Neuron (in vitro differentiated cells): Measurements from ENCODE around the gene MLXIPL.
"Not testable (repeated sequence)": the region's sequence is repeated elsewhere in the genome, so short reads cannot be mapped to it uniquely, and the experiment has no call there.

Source experiments
- H2AFZ ChIP-seq: one replicate; pipeline ENCODE4 v1.6.1; 2013; ENCODE audit warnings: low read depth, mild to moderate bottlenecking, inconsistent platforms, low read length, moderate library complexity
- H3K27me3 ChIP-seq: one replicate; pipeline ENCODE4 v1.6.1; 2013; ENCODE audit warnings: low read length; ENCODE audit not compliant: insufficient read depth
- H3K36me3 ChIP-seq: one replicate; pipeline ENCODE4 v1.6.1; 2013; ENCODE audit warnings: low read length; ENCODE audit not compliant: insufficient read depth
- H3K4me1 ChIP-seq: one replicate; pipeline ENCODE4 v1.6.1; 2013; ENCODE audit warnings: low read length; ENCODE audit not compliant: insufficient read depth
- H3K4me3 ChIP-seq: 2 replicates; pipeline ENCODE4 v1.5.1; 2013; ENCODE audit warnings: mild to moderate bottlenecking, low read length, moderate library complexity
- H3K9me3 ChIP-seq: one replicate; pipeline ENCODE4 v1.6.1; 2013; ENCODE audit warnings: low read length

MLXIPL gene

GRCh38 chr7:73623798-73624668 lies at the start of gene MLXIPL:
Gene MLXIPL (minus strand): TSS chr7:73624522. CDS start chr7:73624492, 30 bp downstream.
- no peaks in the 10 kb centered on the region for H3K9me3 ChIP-seq
- no peaks in the 10 kb centered on the region for H3K36me3 ChIP-seq
- H3K4me3 ChIP-seq: peak within 1 kb of the TSS; percentile 40
- peaks cover 62% of the 10 kb centered on the region for H3K27me3 ChIP-seq
- H3K4me1 ChIP-seq: peaks cover 12% of the 10 kb centered on the region
- H2AFZ ChIP-seq: peak within 1 kb of the TSS; percentile 74

GRCh38 chr7:73671857-73672445 lies 47.6 kb upstream of the MLXIPL start:
- no peak overlapping the region for H3K4me3 ChIP-seq
- H3K4me1 ChIP-seq: peaks cover 9% of the 10 kb centered on the region
- H2AFZ ChIP-seq: no peak overlapping the region
- peaks cover 6% of the 10 kb centered on the region for H3K36me3 ChIP-seq
- no peaks in the 10 kb centered on the region for H3K9me3 ChIP-seq
- H3K27me3 ChIP-seq: no peaks in the 10 kb centered on the region

GRCh38 chr7:73671322-73671661 lies 47.0 kb upstream of the MLXIPL start:
- Histone ChIP-seq H3K36me3 (peaks cover 6% of the 10 kb centered on the region), H2AFZ (no peak overlapping the region), H3K27me3 (no peaks in the 10 kb centered on the region), H3K4me1 (peaks cover 9% of the 10 kb centered on the region), H3K9me3 (no peaks in the 10 kb centered on the region), H3K4me3 (no peak overlapping the region)

- no peak overlapping the region for H2AFZ ChIP-seq
- no peaks in the 10 kb centered on the region for H3K9me3 ChIP-seq
- H3K4me3 ChIP-seq: no peak overlapping the region
- H3K27me3 ChIP-seq: no peaks in the 10 kb centered on the region
- H3K36me3 ChIP-seq: peaks cover 6% of the 10 kb centered on the region
- H3K4me1 ChIP-seq: peaks cover 9% of the 10 kb centered on the region
These were observed 45.6 kb upstream of the MLXIPL start for GRCh38 chr7:73669858-73670385.

- H3K27me3 ChIP-seq: no peaks in the 10 kb centered on the region
- H3K9me3 ChIP-seq: no peaks in the 10 kb centered on the region
- peaks cover 11% of the 10 kb centered on the region for H3K4me1 ChIP-seq
- H3K4me3 ChIP-seq: peak overlapping the region; percentile 99
- H2AFZ ChIP-seq: no peak overlapping the region
- H3K36me3 ChIP-seq: peaks cover 6% of the 10 kb centered on the region
These were observed 45.0 kb upstream of the MLXIPL start for GRCh38 chr7:73669288-73669701.

GRCh38 chr7:73668886-73669230 lies 44.5 kb upstream of the MLXIPL start:
- H3K36me3 ChIP-seq: peaks cover 6% of the 10 kb centered on the region
- H2AFZ ChIP-seq: peak overlapping the region; percentile 86
- H3K9me3 ChIP-seq: no peaks in the 10 kb centered on the region
- peaks cover 12% of the 10 kb centered on the region for H3K4me1 ChIP-seq
- H3K4me3 ChIP-seq: peak overlapping the region; percentile 99
- no peaks in the 10 kb centered on the region for H3K27me3 ChIP-seq

GRCh38 chr7:73668103-73668885 lies 44.0 kb upstream of the MLXIPL start:
- H3K9me3 ChIP-seq: no peaks in the 10 kb centered on the region
- H2AFZ ChIP-seq: peak overlapping the region; percentile 86
- peaks cover 6% of the 10 kb centered on the region for H3K36me3 ChIP-seq
- H3K27me3 ChIP-seq: no peaks in the 10 kb centered on the region
- H3K4me1 ChIP-seq: peaks cover 12% of the 10 kb centered on the region
- H3K4me3 ChIP-seq: peak overlapping the region; percentile 99

- Histone ChIP-seq H3K36me3 (peaks cover 6% of the 10 kb centered on the region), H3K27me3 (no peaks in the 10 kb centered on the region), H3K4me1 (peaks cover 12% of the 10 kb centered on the region), H3K9me3 (no peaks in the 10 kb centered on the region), H3K4me3 (peak within 1 kb of the TSS; percentile 99), H2AFZ (peak within 1 kb of the TSS; percentile 86)
These were observed 43.2 kb upstream of the MLXIPL start, which contains the start of gene VPS37D for GRCh38 chr7:73667344-73668102. Gene VPS37D (plus strand): TSS chr7:73667831. CDS start chr7:73667959, 128 bp downstream.

GRCh38 chr7:73663033-73663432 lies 38.7 kb upstream of the MLXIPL start:
- no peak overlapping the region for H3K4me3 ChIP-seq
- H3K9me3 ChIP-seq: no peaks in the 10 kb centered on the region
- peaks cover 3% of the 10 kb centered on the region for H3K4me1 ChIP-seq
- H3K27me3 ChIP-seq: no peaks in the 10 kb centered on the region
- no peak overlapping the region for H2AFZ ChIP-seq
- no peaks in the 10 kb centered on the region for H3K36me3 ChIP-seq

GRCh38 chr7:73660594-73660993 lies 36.3 kb upstream of the MLXIPL start:
- not testable (repeated sequence) for H3K4me1 ChIP-seq, H3K9me3 ChIP-seq, H2AFZ ChIP-seq, H3K27me3 ChIP-seq, H3K36me3 ChIP-seq, H3K4me3 ChIP-seq

- no peak overlapping the region for H2AFZ ChIP-seq
- H3K4me1 ChIP-seq: peaks cover 3% of the 10 kb centered on the region
- H3K4me3 ChIP-seq: no peak overlapping the region
- no peaks in the 10 kb centered on the region for H3K36me3 ChIP-seq
- no peaks in the 10 kb centered on the region for H3K9me3 ChIP-seq
- H3K27me3 ChIP-seq: no peaks in the 10 kb centered on the region
These were observed 35.7 kb upstream of the MLXIPL start for GRCh38 chr7:73659983-73660382.

- not testable (repeated sequence) for H2AFZ ChIP-seq, H3K9me3 ChIP-seq, H3K36me3 ChIP-seq, H3K27me3 ChIP-seq, H3K4me1 ChIP-seq, H3K4me3 ChIP-seq
These were observed 31.0 kb upstream of the MLXIPL start for GRCh38 chr7:73655309-73655708.
